ENCODE results near the gene FER. TPM values are rescaled to one million over a fixed set of nuclear protein-coding genes. Genes with fewer than 3 reads are reported as not detected.

Gene FER
- total and polyA plus RNA-seq, 5 donors from 2014 or later = 3.9 to 12.0 (median 5.9) TPM

GRCh38 chr5:109152565-109152964 lies 404.9 kb downstream of the FER start:
- Histone ChIP-seq H3K4me1 (ENCODE audit: control insufficient read depth, insufficient read depth, low read length, poor library complexity, severe bottlenecking) (no peaks in the 10 kb centered on the region), H3K36me3 (ENCODE audit: control insufficient read depth, insufficient read depth, low read length) (no peaks in the 10 kb centered on the region), H3K9me3 (ENCODE audit: control insufficient read depth in 2 of 2, low read length in 2 of 2) (no peaks in the 10 kb centered on the region), H3K4me3 (ENCODE audit: low read depth, low read length) (no peak overlapping the region), H3K27ac (ENCODE audit: insufficient read depth, low read length, poor library complexity, severe bottlenecking) (no peak overlapping the region), H3K27me3 (ENCODE audit: control insufficient read depth, insufficient read depth, low read length) (no peaks in the 10 kb centered on the region)
- DNase-seq (no peak), ATAC-seq (ENCODE audit: low read depth in 2 of 2) (no peak)
- Mint-ChIP-seq H3K27ac (no peak overlapping the region), H3K27me3 (no peaks in the 10 kb centered on the region), H3K4me3 (no peak overlapping the region), H3K4me1 (no peaks in the 10 kb centered on the region), H3K9me3 (no peaks in the 10 kb centered on the region), H3K36me3 (no peaks in the 10 kb centered on the region)

DNA sequence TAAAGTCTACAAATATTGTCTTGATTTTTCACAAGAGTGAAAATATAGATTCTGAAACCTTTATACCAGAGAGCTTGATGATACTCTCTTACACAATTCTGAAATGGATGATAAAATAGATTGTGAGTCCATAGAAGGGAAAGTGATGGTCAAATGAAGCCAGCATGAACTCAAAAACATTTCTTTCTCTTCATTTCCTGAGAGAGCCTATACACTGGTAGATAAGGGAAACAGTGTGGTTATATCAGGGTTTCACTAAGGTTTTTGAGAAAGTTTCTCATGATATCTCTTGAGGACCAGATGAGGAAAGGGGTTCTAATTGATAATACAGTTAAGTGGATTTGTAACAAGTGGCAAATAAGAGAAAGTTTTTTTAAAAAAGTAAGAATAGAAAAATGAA lies 407.9 kb downstream of the FER start:
- Histone ChIP-seq H3K27me3 (ENCODE audit: control insufficient read depth, insufficient read depth, low read length) (no peaks in the 10 kb centered on the region), H3K4me1 (ENCODE audit: control insufficient read depth, insufficient read depth, low read length, poor library complexity, severe bottlenecking) (no peaks in the 10 kb centered on the region), H3K27ac (ENCODE audit: insufficient read depth, low read length, poor library complexity, severe bottlenecking) (no peak overlapping the region), H3K9me3 (ENCODE audit: control insufficient read depth in 2 of 2, low read length in 2 of 2) (no peaks in the 10 kb centered on the region), H3K36me3 (ENCODE audit: control insufficient read depth, insufficient read depth, low read length) (no peaks in the 10 kb centered on the region), H3K4me3 (ENCODE audit: low read depth, low read length) (no peak overlapping the region)
- DNase-seq (no peak), ATAC-seq (ENCODE audit: low read depth in 2 of 2) (no peak)
- H3K4me3 Mint-ChIP-seq = no peak overlapping the region
- H3K27me3 Mint-ChIP-seq = no peaks in the 10 kb centered on the region
- no peak overlapping the region for H3K27ac Mint-ChIP-seq
- H3K36me3 Mint-ChIP-seq = no peaks in the 10 kb centered on the region
- H3K4me1 Mint-ChIP-seq = no peaks in the 10 kb centered on the region
- no peaks in the 10 kb centered on the region for H3K9me3 Mint-ChIP-seq

- Mint-ChIP-seq H3K4me1 (no peaks in the 10 kb centered on the region), H3K9me3 (peaks cover 0 to 3% (median 0%) of the 10 kb centered on the region in 7 donors), H3K36me3 (no peaks in the 10 kb centered on the region), H3K4me3 (no peak overlapping the region), H3K27ac (no peak overlapping the region), H3K27me3 (no peaks in the 10 kb centered on the region)
- Histone ChIP-seq H3K9me3 (ENCODE audit: control insufficient read depth in 2 of 2, low read length in 2 of 2) (no peaks in the 10 kb centered on the region), H3K4me3 (ENCODE audit: low read depth, low read length) (no peak overlapping the region), H3K27ac (ENCODE audit: insufficient read depth, low read length, poor library complexity, severe bottlenecking) (no peak overlapping the region), H3K27me3 (ENCODE audit: control insufficient read depth, insufficient read depth, low read length) (no peaks in the 10 kb centered on the region), H3K36me3 (ENCODE audit: control insufficient read depth, insufficient read depth, low read length) (no peaks in the 10 kb centered on the region), H3K4me1 (ENCODE audit: control insufficient read depth, insufficient read depth, low read length, poor library complexity, severe bottlenecking) (no peaks in the 10 kb centered on the region)
- DNase-seq (no peak), ATAC-seq (ENCODE audit: low read depth in 2 of 2) (no peak)
Measured at GRCh38 chr5:109156885-109157284, 409.2 kb downstream of the FER start.

GRCh38 chr5:109160468-109160867 lies 412.8 kb downstream of the FER start:
- Mint-ChIP-seq H3K27ac (no peak overlapping the region), H3K27me3 (no peaks in the 10 kb centered on the region), H3K9me3 (peaks cover 0 to 3% (median 0%) of the 10 kb centered on the region in 7 donors), H3K4me1 (no peaks in the 10 kb centered on the region), H3K36me3 (no peaks in the 10 kb centered on the region), H3K4me3 (no peak overlapping the region)
- H3K4me3 ChIP-seq (ENCODE audit: low read depth, low read length) = no peak overlapping the region
- no peaks in the 10 kb centered on the region for H3K27me3 ChIP-seq (ENCODE audit: control insufficient read depth, insufficient read depth, low read length)
- H3K9me3 ChIP-seq (ENCODE audit: control insufficient read depth in 2 of 2, low read length in 2 of 2) = no peaks in the 10 kb centered on the region
- no peak overlapping the region for H3K27ac ChIP-seq (ENCODE audit: insufficient read depth, low read length, poor library complexity, severe bottlenecking)
- ATAC-seq (ENCODE audit: low read depth in 2 of 2) = no peak
- no peak for DNase-seq
- no peaks in the 10 kb centered on the region for H3K4me1 ChIP-seq (ENCODE audit: control insufficient read depth, insufficient read depth, low read length, poor library complexity, severe bottlenecking)
- H3K36me3 ChIP-seq (ENCODE audit: control insufficient read depth, insufficient read depth, low read length) = no peaks in the 10 kb centered on the region

- H3K4me1 Mint-ChIP-seq = no peaks in the 10 kb centered on the region
- no peak overlapping the region for H3K27ac ChIP-seq (ENCODE audit: insufficient read depth, low read length, poor library complexity, severe bottlenecking)
- H3K27me3 ChIP-seq (ENCODE audit: control insufficient read depth, insufficient read depth, low read length) = no peaks in the 10 kb centered on the region
Measured at GRCh38 chr5:109161914-109162683, 414.4 kb downstream of the FER start.

GRCh38 chr5:109163336-109163735 lies 415.6 kb downstream of the FER start:
- Histone ChIP-seq H3K4me1 (ENCODE audit: control insufficient read depth, insufficient read depth, low read length, poor library complexity, severe bottlenecking) (no peaks in the 10 kb centered on the region), H3K4me3 (ENCODE audit: low read depth, low read length) (no peak overlapping the region), H3K27me3 (ENCODE audit: control insufficient read depth, insufficient read depth, low read length) (no peaks in the 10 kb centered on the region), H3K9me3 (ENCODE audit: control insufficient read depth in 2 of 2, low read length in 2 of 2) (no peaks in the 10 kb centered on the region), H3K27ac (ENCODE audit: insufficient read depth, low read length, poor library complexity, severe bottlenecking) (no peak overlapping the region), H3K36me3 (ENCODE audit: control insufficient read depth, insufficient read depth, low read length) (no peaks in the 10 kb centered on the region)
- H3K27me3 Mint-ChIP-seq = no peaks in the 10 kb centered on the region
- peaks cover 9% of the 10 kb centered on the region for H3K36me3 Mint-ChIP-seq
- peaks cover 0 to 3% (median 0%) of the 10 kb centered on the region in 7 donors for H3K9me3 Mint-ChIP-seq
- no peak overlapping the region for H3K4me3 Mint-ChIP-seq
- no peak for ATAC-seq (ENCODE audit: low read depth in 2 of 2)
- DNase-seq = no peak
- H3K4me1 Mint-ChIP-seq = no peaks in the 10 kb centered on the region
- no peak overlapping the region for H3K27ac Mint-ChIP-seq

More at GRCh38 chr5:109161914-109162683, 414.4 kb downstream of the FER start:
- DNase-seq = no peak
- Histone ChIP-seq H3K36me3 (ENCODE audit: control insufficient read depth, insufficient read depth, low read length) (no peaks in the 10 kb centered on the region), H3K9me3 (ENCODE audit: control insufficient read depth in 2 of 2, low read length in 2 of 2) (no peaks in the 10 kb centered on the region), H3K4me1 (ENCODE audit: control insufficient read depth, insufficient read depth, low read length, poor library complexity, severe bottlenecking) (no peaks in the 10 kb centered on the region), H3K4me3 (ENCODE audit: low read depth, low read length) (no peak overlapping the region)
- H3K27ac Mint-ChIP-seq = no peak overlapping the region
- H3K27me3 Mint-ChIP-seq = no peaks in the 10 kb centered on the region
- peaks cover 6% of the 10 kb centered on the region for H3K36me3 Mint-ChIP-seq
- H3K4me3 Mint-ChIP-seq = no peak overlapping the region
- peaks cover 0 to 3% (median 0%) of the 10 kb centered on the region in 7 donors for H3K9me3 Mint-ChIP-seq
- no peak for ATAC-seq (ENCODE audit: low read depth in 2 of 2)

GRCh38 chr5:109164001-109164400 lies 416.3 kb downstream of the FER start:
- Mint-ChIP-seq H3K27me3 (no peaks in the 10 kb centered on the region), H3K9me3 (peaks cover 0 to 3% (median 0%) of the 10 kb centered on the region in 7 donors), H3K4me3 (no peak overlapping the region), H3K36me3 (peaks cover 9% of the 10 kb centered on the region), H3K27ac (no peak overlapping the region), H3K4me1 (no peaks in the 10 kb centered on the region)
- Histone ChIP-seq H3K4me1 (ENCODE audit: control insufficient read depth, insufficient read depth, low read length, poor library complexity, severe bottlenecking) (no peaks in the 10 kb centered on the region), H3K9me3 (ENCODE audit: control insufficient read depth in 2 of 2, low read length in 2 of 2) (no peaks in the 10 kb centered on the region), H3K27me3 (ENCODE audit: control insufficient read depth, insufficient read depth, low read length) (no peaks in the 10 kb centered on the region), H3K27ac (ENCODE audit: insufficient read depth, low read length, poor library complexity, severe bottlenecking) (no peak overlapping the region), H3K36me3 (ENCODE audit: control insufficient read depth, insufficient read depth, low read length) (no peaks in the 10 kb centered on the region), H3K4me3 (ENCODE audit: low read depth, low read length) (no peak overlapping the region)
- DNase-seq = no peak
- ATAC-seq (ENCODE audit: low read depth in 2 of 2) = no peak

DNA sequence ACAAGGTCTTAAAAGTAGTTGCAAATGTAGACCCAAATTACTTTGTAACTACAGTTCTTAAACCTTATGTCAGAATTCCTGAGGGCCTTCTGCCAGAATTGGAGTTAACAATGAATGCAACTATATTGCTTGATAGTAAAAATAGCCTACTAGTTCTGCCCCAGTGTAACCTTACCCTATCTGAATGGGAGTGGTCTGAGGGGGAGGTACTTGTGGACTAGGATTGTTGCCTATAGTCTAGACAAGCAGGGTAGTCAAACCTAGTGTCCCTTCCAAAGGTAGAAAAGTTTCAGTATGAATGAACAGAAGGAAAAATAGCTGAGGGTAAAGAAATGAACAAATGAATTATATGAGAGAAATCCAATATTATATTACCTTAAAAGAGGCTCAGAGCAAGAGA lies 419.9 kb downstream of the FER start:
- H3K4me3 ChIP-seq (ENCODE audit: low read depth, low read length) = no peak overlapping the region
- no peaks in the 10 kb centered on the region for H3K27me3 Mint-ChIP-seq
- no peak for DNase-seq
- H3K9me3 Mint-ChIP-seq = peaks cover 0 to 2% (median 0%) of the 10 kb centered on the region in 7 donors
- no peak overlapping the region for H3K27ac Mint-ChIP-seq
- H3K4me1 Mint-ChIP-seq = no peaks in the 10 kb centered on the region
- no peaks in the 10 kb centered on the region for H3K4me1 ChIP-seq (ENCODE audit: control insufficient read depth, insufficient read depth, low read length, poor library complexity, severe bottlenecking)
- H3K27ac ChIP-seq (ENCODE audit: insufficient read depth, low read length, poor library complexity, severe bottlenecking) = no peak overlapping the region
- H3K27me3 ChIP-seq (ENCODE audit: control insufficient read depth, insufficient read depth, low read length) = no peaks in the 10 kb centered on the region
- no peak overlapping the region for H3K4me3 Mint-ChIP-seq
- no peaks in the 10 kb centered on the region for H3K36me3 ChIP-seq (ENCODE audit: control insufficient read depth, insufficient read depth, low read length)
- peaks cover 9% of the 10 kb centered on the region for H3K36me3 Mint-ChIP-seq
- ATAC-seq (ENCODE audit: low read depth in 2 of 2) = no peak
- no peaks in the 10 kb centered on the region for H3K9me3 ChIP-seq (ENCODE audit: control insufficient read depth in 2 of 2, low read length in 2 of 2)
